GM21515 (cell line): ENCODE measurements around the gene SERTAD2.
A peak's percentile ranks its signal among the peaks of the same experiment; 100 is the strongest.

Experiments used
- ATAC-seq: cut with Tn5 transposase; IDR thresholded peaks from one replicate; pipeline ENCODE4 v1.9.1; 2021; ENCODE audit not compliant: unreplicated experiment

The SERTAD2 gene

DNA sequence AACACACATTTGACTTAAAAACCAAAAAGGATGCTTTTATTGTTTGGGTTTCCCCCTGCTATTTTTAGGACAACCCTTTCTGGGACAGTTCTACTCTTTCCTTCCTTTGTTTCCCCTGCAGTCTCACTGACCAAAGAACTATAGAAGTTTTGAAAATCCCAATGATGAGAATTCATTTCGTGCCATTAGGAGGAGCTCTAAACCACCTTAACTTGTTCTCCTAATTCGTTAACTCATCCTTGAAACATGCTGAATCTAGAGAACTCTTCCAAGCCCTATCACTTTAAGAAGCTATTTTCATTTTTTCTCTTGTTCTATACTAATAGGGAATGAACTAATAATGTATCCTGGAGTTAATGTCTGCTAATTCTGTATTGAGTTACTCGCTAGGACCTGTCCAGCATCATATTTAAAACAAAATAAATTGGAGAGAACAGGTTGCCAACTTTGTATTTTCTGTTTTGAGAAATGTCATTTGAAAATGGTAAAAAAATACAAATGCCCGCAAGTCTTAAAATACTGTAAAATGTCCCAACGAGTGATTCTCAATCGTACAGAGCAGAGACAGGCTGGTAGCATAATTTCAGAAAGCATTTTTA, 66.7 kb downstream of the SERTAD2 start:
- no peak for ATAC-seq

DNA sequence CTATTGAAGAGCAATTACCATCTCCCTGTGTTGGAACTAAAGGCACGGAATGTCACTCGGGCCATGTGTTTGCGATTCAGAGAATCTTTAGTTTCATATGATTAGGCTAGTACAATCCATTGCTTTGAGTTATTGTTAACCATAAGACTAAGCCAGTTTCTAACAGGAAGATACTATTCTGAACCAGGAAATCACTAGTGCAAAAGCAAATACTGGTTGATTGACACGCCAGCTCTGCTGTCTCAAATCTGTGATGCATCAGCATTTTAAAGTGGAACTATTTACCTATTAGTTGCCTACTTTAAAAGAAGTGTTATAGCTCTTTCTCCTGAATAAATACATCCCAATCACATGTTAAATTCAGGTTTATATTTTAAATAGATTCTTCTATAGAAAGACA, 67.7 kb downstream of the SERTAD2 start:
- ATAC-seq = no peak

DNA sequence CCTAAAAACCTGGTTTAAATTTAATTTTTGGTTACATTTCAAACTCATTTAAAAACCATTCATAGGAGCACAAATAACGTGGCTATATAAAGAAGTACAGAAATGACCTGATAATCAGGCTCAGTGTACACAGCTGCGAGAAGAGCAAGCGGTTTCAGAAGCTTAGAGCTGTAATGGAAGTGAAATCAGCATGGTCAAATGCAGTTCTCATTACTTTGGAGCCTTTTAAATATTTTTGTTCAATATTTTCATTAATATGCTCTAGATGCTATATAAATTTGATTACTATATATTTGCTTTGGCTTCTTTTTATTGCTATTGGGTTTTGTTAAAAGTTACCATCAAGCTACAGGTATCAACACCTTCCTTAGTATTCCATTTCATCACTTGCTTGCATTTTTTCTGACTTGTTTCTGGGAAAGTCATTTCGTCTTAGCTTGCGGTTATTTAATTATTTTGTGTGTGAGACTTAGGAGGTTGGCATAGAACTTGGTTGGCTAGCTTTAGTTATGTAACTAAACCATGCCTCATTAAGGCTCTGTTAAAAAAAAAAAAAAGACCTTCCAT, 70.9 kb downstream of the SERTAD2 start:
- ATAC-seq = peak; percentile 78

DNA sequence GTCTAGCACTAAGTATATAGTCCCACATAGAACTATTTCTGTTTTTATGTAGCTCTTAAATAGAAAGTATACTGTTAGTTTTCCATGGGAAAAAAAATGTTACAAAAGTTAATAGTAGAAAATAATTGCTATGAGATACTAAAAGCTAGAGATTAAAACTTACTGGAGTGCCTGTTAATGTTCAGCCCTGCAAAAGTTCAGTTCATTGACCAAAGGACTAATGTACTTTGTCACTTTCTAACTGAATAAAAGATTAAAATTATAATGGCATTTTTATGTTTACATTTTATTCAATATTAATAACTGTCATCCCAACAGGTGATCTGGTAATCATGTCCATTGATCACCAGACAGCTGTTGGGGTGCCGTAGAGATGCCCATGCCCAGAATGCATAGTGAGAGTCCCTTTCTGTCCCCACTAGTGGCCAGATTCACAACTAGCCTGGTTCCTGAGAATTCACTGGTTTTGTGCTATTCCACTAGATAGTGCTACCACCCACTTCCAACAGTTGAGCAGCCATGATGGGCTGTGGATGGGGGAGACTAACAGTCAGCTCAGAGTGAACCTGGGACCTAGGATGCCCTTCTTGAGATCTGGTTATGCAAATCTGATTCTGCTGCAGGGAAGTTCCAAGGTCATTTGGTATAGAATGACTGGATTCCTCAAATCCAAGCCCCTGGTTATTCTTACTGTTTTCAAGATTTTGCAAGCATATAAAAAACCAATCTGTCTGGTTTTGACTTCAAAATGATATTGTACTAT, 71.8 kb downstream of the SERTAD2 start:
- ATAC-seq = no peak
